ENCODE results near the gene KBTBD8.

KBTBD8 gene

DNA sequence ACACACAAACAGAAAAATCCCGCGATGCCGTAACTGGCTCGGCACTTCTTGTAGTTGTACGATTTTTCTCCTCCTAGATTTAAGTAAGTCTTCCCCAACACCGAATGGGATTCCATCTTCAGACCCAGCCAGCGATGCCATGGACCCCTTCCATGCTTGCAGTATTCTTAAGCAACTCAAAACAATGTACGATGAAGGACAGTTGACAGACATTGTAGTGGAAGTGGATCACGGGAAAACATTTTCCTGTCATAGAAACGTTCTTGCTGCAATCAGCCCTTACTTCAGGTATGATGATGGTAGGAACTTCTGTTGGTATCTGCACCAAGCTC, 763 bp downstream of the KBTBD8 start:
- DNase-seq: no peak

DNA sequence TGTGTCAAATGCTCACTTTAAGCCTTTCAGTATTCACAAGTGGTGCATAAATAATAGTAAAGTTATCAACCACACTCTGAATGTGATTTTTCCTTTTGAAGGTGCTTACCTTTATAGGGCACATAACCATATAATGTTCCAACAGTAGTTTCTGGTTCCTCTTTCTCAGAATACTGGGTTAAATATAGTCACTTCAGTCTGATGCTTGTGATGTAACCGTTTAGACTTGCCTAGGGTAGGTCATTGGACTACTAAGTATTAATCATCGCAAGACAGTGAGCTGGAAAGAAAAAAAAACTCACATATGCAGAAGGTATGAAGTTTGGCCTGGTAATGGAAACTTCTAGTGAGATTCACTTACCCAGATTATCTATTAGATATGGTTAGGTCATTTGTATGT, 1.9 kb downstream of the KBTBD8 start:
- DNase-seq: no peak

DNA sequence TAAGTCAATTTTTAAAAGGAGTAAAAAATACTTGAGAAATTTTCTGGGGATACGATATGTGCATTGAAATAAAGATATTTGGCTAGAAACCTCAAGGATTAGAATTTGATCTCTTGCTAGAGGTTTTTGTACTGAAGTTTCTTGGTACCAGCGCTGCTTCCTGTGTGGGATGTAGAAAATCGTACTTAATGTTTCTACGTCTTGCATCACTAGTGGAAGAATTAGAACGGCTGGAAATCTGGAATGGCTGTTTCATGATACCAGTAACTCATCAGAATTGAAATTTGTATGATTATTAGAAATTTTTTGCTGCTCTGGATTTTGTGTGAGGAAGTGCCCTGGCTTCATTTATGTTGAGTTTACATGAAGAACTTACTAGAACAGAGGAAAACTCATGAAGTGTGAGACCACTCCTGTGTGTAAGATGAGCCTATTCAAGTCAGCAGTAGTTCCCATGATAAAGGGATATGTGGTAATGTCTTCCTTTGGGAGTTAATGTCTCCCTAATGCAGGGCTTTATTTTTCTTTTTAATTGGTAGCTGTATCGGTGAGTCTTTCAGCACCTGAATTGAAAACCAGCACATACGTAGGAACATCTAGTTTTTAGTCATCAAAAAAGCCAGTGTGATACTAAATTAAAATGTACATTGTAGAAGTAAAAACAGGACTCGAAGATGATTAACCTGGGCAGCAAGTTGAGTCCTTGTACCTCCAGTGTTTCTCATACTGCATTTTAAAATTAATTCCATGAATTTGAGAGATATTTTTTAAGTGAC, 3.2 kb downstream of the KBTBD8 start:
- DNase-seq: no peak

DNA sequence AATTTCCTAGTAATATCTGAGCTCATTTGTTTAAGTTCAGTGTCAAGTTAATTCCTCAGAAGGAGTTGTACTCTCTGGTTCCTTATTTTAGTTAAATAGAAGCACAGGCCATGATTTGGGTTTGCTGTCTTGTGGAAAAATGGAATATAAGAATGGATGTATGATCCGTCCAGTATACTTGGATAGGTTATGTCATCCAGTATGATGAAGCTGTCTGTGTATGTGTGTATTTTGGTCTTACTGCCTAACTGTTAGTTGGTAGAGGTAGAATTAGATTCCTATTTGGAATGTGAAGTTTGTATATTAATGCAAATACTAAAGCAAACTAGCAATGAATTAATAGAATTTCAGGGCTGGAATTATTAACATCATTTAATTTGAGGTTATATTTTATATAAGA, 7.9 kb downstream of the KBTBD8 start:
- DNase-seq: no peak

DNA sequence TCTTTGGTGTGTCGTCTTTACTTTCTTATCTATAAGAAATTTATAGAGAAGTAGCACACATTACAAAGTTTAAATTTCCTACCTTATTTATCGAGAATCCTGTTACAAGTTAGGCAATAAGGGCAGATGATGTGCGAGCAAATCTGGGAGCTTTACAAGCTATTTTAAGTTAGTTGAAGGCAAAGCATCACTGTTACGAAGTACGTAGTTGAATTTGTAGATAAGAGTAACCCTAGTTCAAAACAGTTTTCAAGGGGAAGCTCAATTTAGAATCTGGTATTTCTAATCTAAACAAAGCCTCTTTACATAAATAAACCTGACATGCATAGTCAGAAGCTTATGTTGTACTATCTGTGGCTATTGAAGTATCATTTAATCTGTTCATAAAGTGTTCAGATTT, 8.4 kb downstream of the KBTBD8 start:
- no peak for DNase-seq

DNA sequence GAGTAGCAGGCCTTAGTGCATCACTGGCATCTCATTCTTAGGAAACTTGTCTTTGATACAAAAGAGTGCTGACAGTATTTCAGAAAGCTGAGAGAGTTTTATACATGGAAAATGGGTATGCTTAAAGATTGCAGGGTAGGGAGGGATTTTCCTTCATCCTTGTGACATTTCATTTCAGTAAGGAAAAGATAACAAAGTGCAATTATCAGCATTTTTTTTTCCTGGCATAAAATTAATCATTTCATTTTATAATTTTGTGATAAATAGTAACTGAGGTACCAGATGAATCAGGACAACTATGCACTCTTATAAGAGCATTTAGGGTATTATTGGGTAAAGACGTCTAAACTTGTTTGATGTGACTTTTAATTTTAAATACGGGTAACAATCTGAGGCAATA, 10.3 kb downstream of the KBTBD8 start:
- no peak for DNase-seq

DNA sequence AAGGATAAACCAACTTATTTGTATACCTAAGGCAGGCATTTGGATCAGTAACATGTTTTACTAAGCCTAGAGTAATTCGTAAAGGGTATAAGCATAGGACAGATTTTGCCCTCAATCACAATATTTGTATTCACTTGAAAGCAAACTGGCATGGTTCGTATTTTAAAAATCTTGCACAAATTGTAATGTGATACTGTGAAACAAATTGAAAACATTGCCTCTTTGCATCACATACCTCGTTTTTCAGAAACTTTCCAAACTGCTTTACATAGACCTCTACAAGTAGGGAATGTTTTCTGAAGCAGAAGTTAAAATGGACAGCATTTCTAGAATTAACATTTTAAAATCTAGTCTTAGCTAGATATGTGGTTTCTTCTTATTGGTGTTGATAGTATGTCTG, 11.6 kb downstream of the KBTBD8 start:
- DNase-seq: no peak

DNA sequence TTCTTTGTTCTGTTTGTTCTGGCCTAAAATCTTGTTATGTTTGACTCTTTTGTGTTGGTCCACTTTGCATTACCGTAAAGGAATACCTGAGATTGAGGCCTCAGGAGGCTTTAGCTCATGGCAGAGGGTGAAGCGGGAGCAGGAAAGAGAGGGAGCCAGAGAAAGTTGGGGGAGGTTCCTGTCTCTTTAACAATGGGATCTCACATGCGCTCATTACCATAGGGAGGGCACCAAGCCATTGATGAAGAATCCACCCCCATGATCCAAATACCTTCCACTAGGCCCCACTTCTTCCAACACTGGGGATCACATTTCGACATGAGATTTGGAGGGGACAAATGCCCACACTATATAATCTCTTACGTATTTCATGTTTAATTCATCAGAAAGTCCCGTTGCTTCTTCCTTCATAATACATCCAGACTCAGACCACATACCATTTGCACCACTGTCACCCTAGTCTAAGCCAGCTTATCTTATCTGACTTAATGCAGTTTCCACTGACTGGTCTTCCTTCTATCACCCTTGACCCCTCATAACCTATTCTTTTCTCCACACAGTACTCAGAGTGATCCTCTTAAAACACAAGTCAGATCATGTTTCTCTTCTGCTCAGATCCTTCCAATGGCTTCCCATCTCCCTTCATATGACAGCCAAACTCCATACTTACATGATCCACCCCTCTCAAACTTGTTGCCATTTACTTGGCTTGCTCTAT, 13.5 kb downstream of the KBTBD8 start:
- no peak for DNase-seq

DNA sequence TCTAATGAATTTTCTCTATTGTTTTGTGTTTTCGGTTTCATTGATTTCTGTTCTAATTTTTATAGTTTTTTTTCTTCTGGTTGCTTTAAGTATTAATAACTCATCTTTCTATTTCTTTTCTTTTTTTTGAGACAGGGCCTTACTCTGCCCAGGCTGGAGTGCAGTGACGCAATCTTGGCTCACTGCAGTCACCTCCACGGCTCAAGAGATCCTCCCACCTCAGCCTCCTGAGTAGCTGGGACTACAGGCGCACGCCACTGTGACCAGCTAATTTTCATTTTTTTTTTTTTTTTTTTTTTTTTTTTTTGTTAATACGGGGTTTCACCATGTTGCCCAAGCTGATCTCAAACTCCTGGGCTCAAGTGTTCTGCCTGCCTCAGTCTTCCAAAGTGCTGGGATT, 14.5 kb downstream of the KBTBD8 start:
- DNase-seq: no peak

DNA sequence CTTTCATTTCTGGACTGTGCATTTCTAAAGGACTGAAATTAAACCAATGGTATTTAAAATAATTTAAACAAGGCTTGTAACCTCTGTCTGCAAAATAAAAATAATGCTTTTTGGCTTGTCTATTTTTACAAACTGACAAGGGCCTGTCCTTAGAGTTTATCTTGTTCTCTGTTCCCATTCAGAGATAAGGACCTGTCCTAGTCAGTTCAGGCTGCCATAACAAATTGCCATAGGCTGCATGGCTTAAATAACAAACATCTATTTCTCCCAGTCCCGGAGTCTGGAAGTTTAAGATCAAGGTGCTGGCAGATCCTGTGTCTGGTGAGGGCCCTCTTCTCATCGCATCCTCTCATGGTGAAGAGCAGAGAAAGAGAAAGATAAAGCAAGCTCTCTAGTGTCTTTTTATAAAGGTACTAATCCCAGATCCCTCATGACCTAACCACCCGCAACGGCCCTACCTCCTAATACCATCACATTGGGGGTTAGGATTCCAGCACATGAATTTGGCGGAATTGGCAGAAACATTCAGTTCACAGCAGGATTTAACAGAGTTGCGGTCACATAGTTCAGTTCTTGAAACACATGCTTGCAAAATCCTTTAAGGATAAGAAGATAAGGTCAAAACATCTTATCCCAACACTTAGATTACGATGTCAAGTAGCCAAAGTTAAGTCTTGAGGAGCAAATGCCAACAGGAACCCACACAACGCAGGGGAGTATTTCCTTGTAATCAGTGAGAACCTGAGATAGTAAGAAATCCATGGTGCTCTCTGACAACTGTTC, 17.8 kb downstream of the KBTBD8 start:
- no peak for DNase-seq

DNA sequence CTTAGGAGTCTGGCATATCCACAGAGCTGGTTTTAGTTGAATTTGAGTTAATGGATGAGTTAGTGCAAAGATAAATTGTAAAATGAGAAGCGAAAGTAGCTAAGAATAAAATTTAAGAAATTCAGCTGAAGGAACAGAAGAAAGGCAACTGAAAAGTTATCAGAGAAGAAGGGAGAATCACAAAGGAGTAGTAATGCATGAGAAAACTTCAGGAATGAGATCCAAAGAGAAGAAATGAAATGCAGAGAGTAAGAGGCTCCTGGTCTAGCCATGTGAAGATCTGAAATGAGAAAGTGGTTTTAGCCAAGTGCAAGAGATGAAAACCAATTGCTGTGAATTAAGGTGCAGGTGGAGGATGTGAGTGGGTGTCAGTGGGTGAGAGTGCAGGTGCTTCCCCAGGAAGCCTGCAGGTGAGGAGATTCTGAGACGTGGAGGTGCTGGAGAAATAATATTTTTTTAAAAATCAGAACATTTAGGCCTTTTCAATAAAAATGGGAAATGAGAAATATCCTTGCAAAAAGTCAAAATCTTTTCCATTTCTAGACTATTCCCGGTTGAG, 18.5 kb downstream of the KBTBD8 start:
- peak; percentile 16 to 19 for DNase-seq

DNA sequence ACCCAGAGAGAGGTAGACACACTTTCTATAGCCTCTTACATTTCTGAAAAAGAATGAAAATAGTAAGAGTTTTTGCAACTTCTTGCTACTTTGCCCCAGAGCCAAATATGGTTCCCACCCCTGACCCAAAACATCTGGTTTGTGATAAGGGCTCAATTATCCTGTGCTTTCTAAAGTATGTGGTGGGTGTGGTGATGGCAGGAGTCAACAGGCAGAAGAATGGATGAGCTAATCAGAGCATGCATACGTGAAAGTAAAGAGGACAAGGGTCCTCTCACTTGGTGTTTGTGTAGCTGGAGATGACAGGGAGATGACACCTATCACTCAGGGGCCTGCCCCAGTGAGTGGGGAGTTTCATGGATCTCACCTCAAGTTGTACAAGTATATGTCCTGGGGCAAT, 19.1 kb downstream of the KBTBD8 start:
- no peak for DNase-seq

DNA sequence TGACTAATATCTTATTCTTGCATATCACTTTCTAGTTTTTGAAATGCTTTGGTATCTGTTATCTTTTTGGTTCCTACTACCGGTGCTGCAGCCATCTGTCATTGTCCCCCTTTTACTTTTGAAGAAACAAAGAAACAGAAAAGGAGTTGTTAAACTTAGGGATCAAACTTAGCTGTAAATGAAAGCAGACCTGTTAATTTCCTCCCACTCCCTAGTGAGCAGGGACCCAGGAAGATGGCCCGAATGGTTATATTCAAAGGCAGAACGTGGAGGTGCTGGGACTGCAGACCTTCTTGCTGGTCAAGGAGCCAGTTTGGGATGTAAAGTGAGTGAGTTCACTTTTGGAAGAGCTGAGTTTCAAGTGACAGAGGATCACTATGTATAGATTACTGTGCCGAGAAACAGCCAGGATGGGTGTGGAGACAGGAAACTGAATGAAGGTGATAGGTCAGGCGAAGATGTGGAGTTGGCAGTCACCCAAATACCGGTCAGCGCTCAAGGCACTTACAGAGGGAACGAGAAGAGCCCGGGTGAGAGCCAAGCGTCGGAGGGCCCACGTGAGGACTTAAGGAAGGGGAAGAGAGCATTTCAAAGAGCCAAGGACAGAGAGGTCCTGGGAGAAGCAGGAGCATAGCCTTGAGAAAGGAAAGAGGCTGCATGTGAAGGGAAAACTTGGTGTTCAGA, 20.1 kb downstream of the KBTBD8 start:
- no peak for DNase-seq

DNA sequence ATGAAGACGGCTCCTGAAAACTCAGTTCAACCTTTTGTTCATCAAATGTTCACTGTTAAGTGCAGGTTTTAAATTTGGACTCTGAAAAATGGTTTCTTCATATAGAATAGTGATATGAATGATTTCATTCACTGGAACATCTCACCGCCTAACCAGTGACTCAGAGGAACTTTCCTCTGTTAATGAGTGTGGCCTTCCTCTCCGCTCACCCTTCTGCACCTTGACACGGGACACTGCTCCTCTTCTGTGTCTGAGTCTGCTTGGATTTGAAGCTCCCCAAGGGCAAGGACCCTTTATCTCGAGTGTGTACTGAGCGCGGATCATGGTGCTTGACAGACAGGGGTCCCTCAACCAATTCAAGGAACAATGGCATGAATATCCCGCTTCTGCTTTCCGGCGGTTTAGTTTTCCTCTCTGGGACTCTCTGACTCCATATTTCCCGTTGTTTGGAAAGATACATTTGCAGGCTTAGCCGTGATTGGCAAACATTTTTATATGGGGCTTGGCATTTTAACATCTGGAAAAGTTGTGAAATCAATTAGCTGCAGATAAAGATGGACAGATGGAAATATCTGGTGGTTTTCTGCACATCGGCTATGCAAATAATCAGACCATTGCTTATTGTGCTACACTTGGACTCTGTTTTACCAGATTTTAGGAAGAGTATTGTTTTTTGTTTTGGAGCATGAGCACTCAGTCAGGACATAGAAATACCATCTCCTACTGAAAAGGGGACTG, 20.9 kb downstream of the KBTBD8 start:
- DNase-seq: no peak

DNA sequence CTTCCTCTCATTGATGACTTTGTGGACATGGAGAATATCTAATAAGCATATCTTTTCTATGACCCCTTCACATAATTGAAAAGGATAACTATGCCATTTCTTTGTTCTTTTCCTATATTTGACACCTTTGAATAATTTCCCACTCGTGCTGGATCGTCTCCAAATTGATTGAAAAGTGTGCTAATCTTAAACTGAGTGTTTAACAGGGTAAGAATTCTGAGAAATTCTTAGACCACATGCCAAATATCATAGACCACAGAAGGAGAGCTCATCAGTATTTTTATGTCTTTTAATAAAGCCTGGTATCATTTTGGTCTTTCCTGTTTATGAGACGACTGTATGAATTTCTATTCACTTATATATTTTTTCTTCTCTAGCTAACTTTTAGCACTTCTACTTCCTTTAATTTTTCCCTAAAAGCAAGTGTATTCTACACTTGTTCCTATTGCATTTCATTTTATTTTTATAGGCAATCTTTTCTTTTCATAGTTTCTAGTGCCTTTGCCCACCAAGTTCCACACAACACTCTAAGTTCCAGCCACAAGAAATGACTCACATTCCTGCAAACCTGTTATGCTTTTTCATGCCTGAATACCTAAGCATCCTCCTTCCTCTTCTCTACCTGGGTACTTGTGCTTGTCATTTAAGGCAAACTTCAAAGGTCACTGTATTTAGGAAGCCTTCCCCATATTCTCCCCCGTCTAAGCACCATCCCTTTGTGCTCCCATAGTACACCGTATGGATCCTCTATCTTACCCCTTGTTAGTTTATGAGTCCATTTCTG, 30.1 kb downstream of the KBTBD8 start:
- no peak for DNase-seq

DNA sequence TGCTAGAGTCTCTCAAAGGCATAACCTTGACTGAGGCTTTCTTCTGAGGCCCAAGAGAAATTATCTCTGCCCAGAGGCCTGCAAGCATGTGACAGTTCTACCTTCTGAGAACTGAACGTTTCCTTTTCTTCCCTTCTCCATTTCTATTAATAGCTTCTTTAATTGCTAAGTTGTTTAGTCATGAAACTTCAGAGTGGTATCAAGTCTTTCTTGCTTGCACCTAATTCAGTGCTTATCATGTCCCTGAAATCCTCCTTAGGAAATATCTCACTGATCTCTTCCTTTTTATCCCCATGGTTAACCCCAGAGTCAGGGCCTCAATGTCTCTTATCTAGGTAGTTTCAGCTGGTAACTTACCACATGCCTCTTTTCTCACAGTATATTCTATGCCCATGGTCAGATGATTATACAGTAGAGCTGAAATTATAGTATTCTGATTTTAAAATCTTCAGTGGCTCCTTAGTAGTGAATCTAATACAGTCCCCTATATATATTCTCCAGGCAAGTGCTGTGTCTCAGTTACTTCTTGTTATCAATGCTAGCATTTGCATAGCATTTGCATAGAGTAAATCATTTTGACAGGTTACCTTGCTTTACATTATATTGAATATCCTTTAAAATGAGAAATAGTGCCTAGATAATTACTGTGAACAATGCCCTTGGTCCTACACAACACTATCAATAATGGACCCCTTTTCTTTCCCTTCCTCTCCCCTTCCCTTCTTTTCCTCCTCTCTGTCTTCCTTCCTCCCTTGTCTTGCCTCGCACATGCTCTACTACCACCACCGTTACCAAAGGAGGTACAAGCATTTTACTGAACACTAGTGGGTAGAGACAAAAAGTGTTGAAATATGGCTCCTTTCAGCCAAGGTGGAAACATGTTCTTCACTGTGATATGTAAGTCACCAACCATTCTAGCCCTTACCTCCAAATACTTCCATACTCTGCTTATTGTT, 33.0 kb downstream of the KBTBD8 start:
- DNase-seq: no peak

DNA sequence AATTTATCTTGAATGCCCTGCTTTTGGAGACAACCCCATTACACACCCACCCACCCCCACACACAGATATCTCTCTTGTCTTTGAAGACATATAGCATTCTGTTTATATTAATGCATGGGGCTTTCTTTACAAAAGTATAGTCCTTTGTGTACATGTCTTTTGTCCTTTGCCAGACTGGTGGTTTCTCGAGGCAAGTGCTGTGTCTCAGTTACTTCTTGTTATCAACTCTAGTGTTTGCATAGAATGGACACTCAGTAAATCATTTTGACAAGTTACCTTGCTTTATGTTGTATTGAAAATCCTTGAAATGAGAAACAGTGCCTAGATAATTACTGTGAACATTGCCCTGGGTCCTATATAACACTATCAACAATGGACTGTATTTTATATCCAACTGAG, 33.9 kb downstream of the KBTBD8 start:
- no peak for DNase-seq

DNA sequence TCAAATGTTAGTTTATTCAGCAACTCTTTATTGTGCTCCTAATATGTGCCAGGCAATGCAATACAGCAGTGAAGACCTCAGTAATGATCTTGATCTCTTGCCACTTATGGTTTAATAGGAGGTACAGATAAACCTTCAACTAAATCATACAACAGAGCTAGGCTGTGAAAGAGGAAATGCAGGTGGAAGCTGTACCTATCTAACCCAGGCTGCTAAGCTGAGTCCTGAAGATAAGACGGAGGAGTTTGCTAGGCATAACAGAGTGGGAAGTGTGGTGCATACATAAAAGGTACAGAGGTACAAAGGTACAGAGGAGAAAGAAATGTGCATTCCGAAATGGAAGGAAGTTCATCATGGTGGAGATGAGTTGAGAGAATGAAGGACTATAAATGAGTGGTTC, 35.0 kb downstream of the KBTBD8 start:
- DNase-seq: no peak

DNA sequence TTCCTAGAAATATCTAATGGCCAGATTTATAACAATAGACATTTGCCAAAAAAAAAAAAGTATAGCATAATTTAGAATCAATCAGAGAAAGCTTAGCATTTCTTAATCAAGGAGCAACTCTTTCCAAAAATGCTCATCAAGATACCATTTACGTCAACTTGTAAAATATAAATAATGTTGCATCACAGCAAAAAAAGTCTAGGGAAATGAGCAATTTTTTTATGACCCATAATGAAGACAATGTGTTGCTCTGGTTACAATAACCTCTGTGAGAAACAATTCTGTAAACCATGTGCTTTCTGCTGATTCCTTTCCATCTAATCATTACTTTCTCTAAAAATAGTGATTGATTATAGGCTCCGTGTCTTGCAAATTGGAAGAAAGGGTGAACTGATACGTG, 36.3 kb downstream of the KBTBD8 start:
- DNase-seq: no peak

DNA sequence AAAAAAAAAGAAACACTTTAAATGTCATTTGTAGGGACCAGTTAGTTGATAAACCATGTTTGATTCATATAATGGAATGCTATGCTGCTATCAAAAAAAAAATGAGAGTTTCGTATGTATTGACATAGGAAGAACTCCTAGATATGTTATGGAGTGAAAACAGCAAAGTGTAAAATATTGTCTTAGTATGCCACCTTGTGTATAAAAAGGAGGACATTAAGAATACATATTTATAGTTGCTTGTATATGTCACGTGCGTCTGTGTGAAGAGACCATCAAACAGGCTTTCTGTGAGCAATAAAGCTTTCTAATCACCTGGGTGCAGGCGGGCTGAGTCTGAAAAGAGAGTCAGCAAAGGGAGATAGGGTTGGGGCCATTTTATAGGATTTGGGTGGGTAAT, 39.5 kb downstream of the KBTBD8 start:
- no peak for DNase-seq

All from activated CD4-positive, alpha-beta T cell treated with anti-CD3 and anti-CD28 coated beads for 4 hours (primary cell).